HepG2 (cell line): ENCODE results near the gene FLRT2. TPM values are rescaled to one million over a fixed set of nuclear protein-coding genes. Genes with fewer than 3 reads are reported as not detected.

ENCODE experiments used
- ATAC-seq: fragments of 200-7000 bp; cut with Tn5 transposase; 3 replicates; pipeline ENCODE4 v1.9.1; 2020; ENCODE audit warnings: mild to moderate bottlenecking, moderate library complexity
- BruUV-seq: library from RNA; stranded (reverse); fragments of 400-500 nt; replicated peaks from 2 replicates; lab custom pipeline; 2021; lab: Mats Ljungman, UMichigan
- CTCF ChIA-PET: fragments of 300-600 bp; formaldehyde crosslinking; extraction: SDS; loops from one replicate; lab custom pipeline; 2021; ENCODE audit warnings: low total read pairs, inconsistent platforms, low intra/inter-chr PET ratio; lab: Yijun Ruan, JAX
- POLR2A ChIA-PET: fragments of 350-600 bp; sonication (Branson Sonifier 250); formaldehyde crosslinking; loops from one replicate; lab custom pipeline; 2020; ENCODE audit warnings: antibody characterized with exemption, inconsistent platforms; lab: Yijun Ruan, JAX
- DNase-seq: peaks from one replicate; pipeline ENCODE4 v3.0.0-alpha.2; 2015; ENCODE audit warnings: low spot score
- FAIRE-seq: peaks from 3 replicates; lab custom pipeline; 2011; peaks lifted over from hg19 to GRCh38; lab: Jason Lieb, UNC
- H2AFZ ChIP-seq: one replicate; pipeline ENCODE4 v1.6.1; 2011; ENCODE audit warnings: low read length, inconsistent platforms
- H3K27ac ChIP-seq: fragments of 300-600 bp; 3 replicates; pipeline ENCODE4 v1.8.0; 2011; ENCODE audit warnings: mixed run types, mild to moderate bottlenecking, mixed read lengths, low read length, inconsistent platforms; ENCODE audit not compliant: insufficient read depth; ENCODE audit errors: extremely low read length
- H3K27me3 ChIP-seq, 2 experiments: fragments of 200-600 bp in 1 of 2; 2 replicates in 1 of 2; 3 replicates in 1 of 2; pipeline versions ENCODE4 v1.6.0 to v1.8.0; 2011; ENCODE audit warnings: low read length in 2 of 2, mild to moderate bottlenecking in 2 of 2, moderate library complexity in 2 of 2, inconsistent platforms in 1 of 2; ENCODE audit not compliant: insufficient read depth in 2 of 2, control insufficient read depth in 1 of 2
- H3K36me3 ChIP-seq, 2 experiments: fragments of 200-600 bp in 1 of 2; replicated peaks in 1 of 2; 2 replicates in 1 of 2; 3 replicates in 1 of 2; pipeline versions ENCODE4 v1.5.1 to v1.8.0; 2011; ENCODE audit warnings: low read length in 2 of 2, inconsistent platforms in 1 of 2; ENCODE audit not compliant: insufficient read depth in 2 of 2, control insufficient read depth in 1 of 2
- H3K4me1 ChIP-seq: 2 replicates; pipeline ENCODE4 v1.5.1; 2012; ENCODE audit warnings: low read length, inconsistent platforms; ENCODE audit not compliant: insufficient read depth
- H3K4me2 ChIP-seq: 2 replicates; pipeline ENCODE4 v1.6.0; 2011; ENCODE audit warnings: low read depth, low read length, inconsistent platforms
- H3K4me3 ChIP-seq, 3 experiments: fragments of 200-600 bp in 1 of 3; sonication (generic), shearing (Covaris generic) in 1 of 3; replicated peaks in 1 of 3; 2 replicates each; pipeline ENCODE4 v1.5.1; 2011 to 2016; ENCODE audit warnings: low read length in 3 of 3, inconsistent platforms in 2 of 3, low read depth in 2 of 3, mild to moderate bottlenecking in 2 of 3, control low read depth in 1 of 3, mixed read lengths in 1 of 3; ENCODE audit not compliant: insufficient read depth in 1 of 3
- H3K79me2 ChIP-seq: one replicate; pipeline ENCODE4 v1.6.1; 2011; ENCODE audit warnings: low read length, inconsistent platforms; ENCODE audit not compliant: insufficient read depth
- H3K9ac ChIP-seq: 2 replicates; pipeline ENCODE4 v1.6.0; 2011; ENCODE audit warnings: mild to moderate bottlenecking, low read depth, low read length, inconsistent platforms; ENCODE audit not compliant: insufficient read depth
- H3K9me3 ChIP-seq: 2 replicates; pipeline ENCODE4 v1.5.1; 2012; ENCODE audit warnings: mild to moderate bottlenecking, low read length
- H4K20me1 ChIP-seq: 2 replicates; pipeline ENCODE4 v1.6.0; 2011; ENCODE audit warnings: inconsistent platforms, mild to moderate bottlenecking, low read length, moderate library complexity; ENCODE audit not compliant: insufficient read depth
- AKNA ChIP-seq: sonication (generic); formaldehyde crosslinking; IDR thresholded peaks from 2 replicates; pipeline ENCODE4 v1.4.0; 2020; ENCODE audit warnings: missing genetic modification reagents, borderline replicate concordance
- ZBTB49 ChIP-seq: sonication (generic); formaldehyde crosslinking; IDR thresholded peaks from 2 replicates; pipeline ENCODE4 v1.4.0; 2020; ENCODE audit warnings: missing genetic modification reagents, borderline replicate concordance
- ZNF468 ChIP-seq: sonication (generic); formaldehyde crosslinking; IDR thresholded peaks from 2 replicates; pipeline ENCODE4 v1.8.0; 2022; ENCODE audit warnings: mild to moderate bottlenecking, moderate library complexity, missing genetic modification reagents
- ZNF775 ChIP-seq: sonication (generic); formaldehyde crosslinking; IDR thresholded peaks from 2 replicates; pipeline ENCODE4 v1.4.0; 2020; ENCODE audit warnings: missing genetic modification reagents, mild to moderate bottlenecking, moderate library complexity, borderline replicate concordance
- WGBS: methylation state at CpG from one replicate; pipeline ENCODE4 v1.1.6; 2017; ENCODE audit warnings: low lambda C conversion rate; 5-methylcytosine and 5-hydroxymethylcytosine counted together
- in situ Hi-C: cut with HindIII; loops from 2 replicates; pipeline ENCODE4 v1.10.0; 2017; ENCODE audit warnings: low pct_unique_long_range_greater_than_20kb; ENCODE audit not compliant: extremely low pct_ligation_motif_present
- intact Hi-C: fragments of 100-400 bp; cut with micrococcal nuclease; formaldehyde crosslinking; loops from one replicate; pipeline ENCODE4 v1.10.0; 2022; ENCODE audit not compliant: unreplicated experiment
- polyA plus RNA-seq, 8 experiments: library from polyadenylated mRNA; depleted of rRNA in 3 of 8; stranded (reverse) in 7 of 8; unstranded in 1 of 8; fragments of >200 nt; fragmentation: Illumina TruSeq in 4 of 8; extraction: Trizol in 4 of 8; gene quantifications; 2 replicates each; pipeline versions ENCODE4 v1.2.1 to v1.2.3, GENCODE V29; 2011 to 2016; ENCODE audit warnings: low read depth in 4 of 8, missing spikeins in 1 of 8, mixed read lengths in 1 of 8; ENCODE audit not compliant: insufficient read depth in 1 of 8
- total RNA-seq, 5 experiments: library from RNA; depleted of rRNA; stranded (reverse); fragments of >200 nt; fragmentation: Illumina TruSeq; extraction: Trizol; gene quantifications; 2 replicates each; pipeline ENCODE4 v1.2.3, GENCODE V29; 2016; ENCODE audit warnings: low read depth in 1 of 5
- TF ChIP-seq, protein P1 (sequence below), 2 experiments: fragments of 450-650 bp in 1 of 2; sonication (generic) in 1 of 2; formaldehyde crosslinking in 1 of 2; IDR thresholded peaks; 2 replicates each; pipeline versions ENCODE4 v1.6.1 to v1.8.0; 2016 to 2022; ENCODE audit warnings: antibody characterized with exemption in 1 of 2, mild to moderate bottlenecking in 1 of 2, missing genetic modification reagents in 1 of 2

Gene FLRT2
- total and polyA plus RNA-seq, 2 of the 13 experiments (the other 11 are each of a cell fraction or from before 2014, with no cell fraction given), result not detected

- TF ChIP-seq ZBTB49, result no peak
Observed at GRCh38 chr14:85617791-85618190, 87.8 kb downstream of the FLRT2 start (continued).

DNA sequence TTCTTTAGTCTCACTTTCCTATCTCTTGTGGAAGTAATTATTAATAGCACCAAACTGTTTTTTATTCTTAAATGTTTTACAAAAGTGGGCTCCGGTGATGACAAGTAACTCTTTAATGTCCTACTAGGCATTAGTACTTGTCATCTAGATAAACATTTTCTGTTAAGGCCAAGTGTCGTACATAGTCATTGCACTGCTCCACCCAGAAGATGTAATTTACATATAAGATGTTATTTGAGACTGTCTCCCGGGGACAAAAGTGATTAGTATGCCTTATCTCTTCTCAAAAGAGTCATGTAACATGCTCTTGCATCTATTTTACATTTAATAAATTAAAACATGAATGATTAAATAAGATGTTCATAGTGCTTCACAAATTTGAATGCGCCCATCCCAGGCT is 88.4 kb downstream of the FLRT2 start:
- intact Hi-C loops (no loop called here), in situ Hi-C loops (no loop called here)
- Histone ChIP-seq H3K4me3 (no peak overlapping the region), H4K20me1 (no peaks in the 10 kb centered on the region), H3K79me2 (no peaks in the 10 kb centered on the region), H2AFZ (no peak overlapping the region), H3K4me2 (no peak overlapping the region), H3K27me3 (no peaks in the 10 kb centered on the region), H3K9me3 (peaks cover 43% of the 10 kb centered on the region), H3K4me1 (no peaks in the 10 kb centered on the region), H3K36me3 (no peaks in the 10 kb centered on the region), H3K27ac (no peak overlapping the region), H3K9ac (no peak overlapping the region)
- ChIA-PET POLR2A (no interaction called here), CTCF (no interaction called here)
- DNase-seq, result no peak
- no peak for ATAC-seq
- no TSS peak for BruUV-seq
- FAIRE-seq, result no peak
- WGBS, result 23% methylated on average over 4 of the region's 4 CpGs
- TF ChIP-seq ZNF775 (CRISPR knock-in tag) (no peak), ZNF468 (CRISPR knock-in tag) (no peak), AKNA (no peak)
- TF ChIP-seq, protein P1, sequence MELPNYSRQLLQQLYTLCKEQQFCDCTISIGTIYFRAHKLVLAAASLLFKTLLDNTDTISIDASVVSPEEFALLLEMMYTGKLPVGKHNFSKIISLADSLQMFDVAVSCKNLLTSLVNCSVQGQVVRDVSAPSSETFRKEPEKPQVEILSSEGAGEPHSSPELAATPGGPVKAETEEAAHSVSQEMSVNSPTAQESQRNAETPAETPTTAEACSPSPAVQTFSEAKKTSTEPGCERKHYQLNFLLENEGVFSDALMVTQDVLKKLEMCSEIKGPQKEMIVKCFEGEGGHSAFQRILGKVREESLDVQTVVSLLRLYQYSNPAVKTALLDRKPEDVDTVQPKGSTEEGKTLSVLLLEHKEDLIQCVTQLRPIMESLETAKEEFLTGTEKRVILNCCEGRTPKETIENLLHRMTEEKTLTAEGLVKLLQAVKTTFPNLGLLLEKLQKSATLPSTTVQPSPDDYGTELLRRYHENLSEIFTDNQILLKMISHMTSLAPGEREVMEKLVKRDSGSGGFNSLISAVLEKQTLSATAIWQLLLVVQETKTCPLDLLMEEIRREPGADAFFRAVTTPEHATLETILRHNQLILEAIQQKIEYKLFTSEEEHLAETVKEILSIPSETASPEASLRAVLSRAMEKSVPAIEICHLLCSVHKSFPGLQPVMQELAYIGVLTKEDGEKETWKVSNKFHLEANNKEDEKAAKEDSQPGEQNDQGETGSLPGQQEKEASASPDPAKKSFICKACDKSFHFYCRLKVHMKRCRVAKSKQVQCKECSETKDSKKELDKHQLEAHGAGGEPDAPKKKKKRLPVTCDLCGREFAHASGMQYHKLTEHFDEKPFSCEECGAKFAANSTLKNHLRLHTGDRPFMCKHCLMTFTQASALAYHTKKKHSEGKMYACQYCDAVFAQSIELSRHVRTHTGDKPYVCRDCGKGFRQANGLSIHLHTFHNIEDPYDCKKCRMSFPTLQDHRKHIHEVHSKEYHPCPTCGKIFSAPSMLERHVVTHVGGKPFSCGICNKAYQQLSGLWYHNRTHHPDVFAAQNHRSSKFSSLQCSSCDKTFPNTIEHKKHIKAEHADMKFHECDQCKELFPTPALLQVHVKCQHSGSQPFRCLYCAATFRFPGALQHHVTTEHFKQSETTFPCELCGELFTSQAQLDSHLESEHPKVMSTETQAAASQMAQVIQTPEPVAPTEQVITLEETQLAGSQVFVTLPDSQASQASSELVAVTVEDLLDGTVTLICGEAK (IDR thresholded peaks at IDR 0.05), result no peak
- TF ChIP-seq, protein P1 (CRISPR knock-in tag; IDR thresholded peaks at IDR 0.05), result no peak
